ENCODE results near the gene DAPK2. TPM values are rescaled to one million over a fixed set of nuclear protein-coding genes. Genes with fewer than 3 reads are reported as not detected.

The DAPK2 gene
- total and polyA plus RNA-seq, 2 donors from 2014 or later = 3.0 to 3.8 TPM

- H3K4me1 ChIP-seq (ENCODE audit: control insufficient read depth in 2 of 3, insufficient read depth in 2 of 3, low read depth in 1 of 3, low read length in 3 of 3) = peaks cover 0 to 6% (median 0%) of the 10 kb centered on the region in 3 donors
- peak in 2 of 5 donors; percentile 48 to 51 for DNase-seq
- H3K9ac ChIP-seq (ENCODE audit: low read length in 3 of 3) = no peak overlapping the region
- intact Hi-C loops (cut with DNase I) = no loop called here
- no peak overlapping the region for H3K4me3 ChIP-seq (ENCODE audit: low read length in 3 of 3)
- TF ChIP-seq, protein P1, sequence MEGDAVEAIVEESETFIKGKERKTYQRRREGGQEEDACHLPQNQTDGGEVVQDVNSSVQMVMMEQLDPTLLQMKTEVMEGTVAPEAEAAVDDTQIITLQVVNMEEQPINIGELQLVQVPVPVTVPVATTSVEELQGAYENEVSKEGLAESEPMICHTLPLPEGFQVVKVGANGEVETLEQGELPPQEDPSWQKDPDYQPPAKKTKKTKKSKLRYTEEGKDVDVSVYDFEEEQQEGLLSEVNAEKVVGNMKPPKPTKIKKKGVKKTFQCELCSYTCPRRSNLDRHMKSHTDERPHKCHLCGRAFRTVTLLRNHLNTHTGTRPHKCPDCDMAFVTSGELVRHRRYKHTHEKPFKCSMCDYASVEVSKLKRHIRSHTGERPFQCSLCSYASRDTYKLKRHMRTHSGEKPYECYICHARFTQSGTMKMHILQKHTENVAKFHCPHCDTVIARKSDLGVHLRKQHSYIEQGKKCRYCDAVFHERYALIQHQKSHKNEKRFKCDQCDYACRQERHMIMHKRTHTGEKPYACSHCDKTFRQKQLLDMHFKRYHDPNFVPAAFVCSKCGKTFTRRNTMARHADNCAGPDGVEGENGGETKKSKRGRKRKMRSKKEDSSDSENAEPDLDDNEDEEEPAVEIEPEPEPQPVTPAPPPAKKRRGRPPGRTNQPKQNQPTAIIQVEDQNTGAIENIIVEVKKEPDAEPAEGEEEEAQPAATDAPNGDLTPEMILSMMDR (IDR thresholded peaks at IDR 0.05; ENCODE audit: borderline replicate concordance, extremely low read depth, insufficient read depth) = no peak
- no peaks in the 10 kb centered on the region for H3K27me3 ChIP-seq (ENCODE audit: control insufficient read depth, insufficient read depth, low read length)
- no peak for FAIRE-seq
- H3K9me3 ChIP-seq (ENCODE audit: control insufficient read depth in 2 of 3, insufficient read depth in 1 of 3, low read length in 3 of 3) = no peaks in the 10 kb centered on the region
- no peaks in the 10 kb centered on the region for H3K36me3 ChIP-seq (ENCODE audit: control insufficient read depth in 2 of 3, insufficient read depth in 3 of 3, low read length in 3 of 3)
- no peak overlapping the region for H3K27ac ChIP-seq (ENCODE audit: low read depth in 2 of 2, low read length in 2 of 2)
Measured at GRCh38 chr15:63915209-63915872, 130.9 kb downstream of the DAPK2 start.

DNA sequence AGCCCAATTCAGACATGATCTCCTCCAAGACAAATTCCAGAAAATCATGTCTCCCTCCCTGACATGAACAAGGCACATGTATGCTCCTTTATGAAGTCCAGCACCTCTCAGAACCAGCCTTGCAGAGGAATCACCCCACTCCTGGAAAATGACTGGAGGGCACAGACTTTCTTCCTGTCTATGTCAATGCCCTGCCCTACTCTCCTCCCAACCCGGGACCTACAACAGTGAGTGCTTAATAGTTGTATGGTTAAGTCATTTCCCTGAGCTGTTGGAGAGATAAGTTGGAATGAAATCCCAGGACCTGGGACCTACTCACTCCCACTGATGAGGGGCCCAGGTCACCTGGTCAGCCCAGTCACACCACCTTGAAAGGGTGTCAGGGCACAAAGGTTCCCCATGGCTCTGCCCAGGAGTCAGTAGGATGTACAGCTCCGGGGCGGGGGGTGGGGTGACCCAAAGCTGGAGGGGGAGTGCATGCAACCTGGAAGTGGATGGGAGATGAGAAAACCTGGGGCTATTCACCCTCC, 132.4 kb downstream of the DAPK2 start:
- TF ChIP-seq, protein P1 (IDR thresholded peaks at IDR 0.05; ENCODE audit: borderline replicate concordance, extremely low read depth, insufficient read depth) = no peak
- intact Hi-C loops (cut with DNase I) = no loop called here
- FAIRE-seq = no peak

GRCh38 chr15:63913336-63913735, 132.9 kb downstream of the DAPK2 start:
- H3K36me3 ChIP-seq (ENCODE audit: control insufficient read depth in 2 of 3, insufficient read depth in 3 of 3, low read length in 3 of 3) = no peaks in the 10 kb centered on the region
- H3K9ac ChIP-seq (ENCODE audit: low read length in 3 of 3) = no peak overlapping the region
- TF ChIP-seq, protein P1 (IDR thresholded peaks at IDR 0.05; ENCODE audit: borderline replicate concordance, extremely low read depth, insufficient read depth) = no peak
- intact Hi-C loops (cut with DNase I) = no loop called here
- no peaks in the 10 kb centered on the region for H3K9me3 ChIP-seq (ENCODE audit: control insufficient read depth in 2 of 3, insufficient read depth in 1 of 3, low read length in 3 of 3)
- H3K4me3 ChIP-seq (ENCODE audit: low read length in 3 of 3) = no peak overlapping the region
- DNase-seq (no peak), FAIRE-seq (no peak)
- H3K4me1 ChIP-seq (ENCODE audit: control insufficient read depth in 2 of 3, insufficient read depth in 2 of 3, low read depth in 1 of 3, low read length in 3 of 3) = peaks cover 0 to 15% (median 0%) of the 10 kb centered on the region in 3 donors
- H3K27ac ChIP-seq (ENCODE audit: low read depth in 2 of 2, low read length in 2 of 2) = no peak overlapping the region
- no peaks in the 10 kb centered on the region for H3K27me3 ChIP-seq (ENCODE audit: control insufficient read depth, insufficient read depth, low read length)

More for the DNA sequence above, 132.4 kb downstream of the DAPK2 start:
- H3K27me3 ChIP-seq (ENCODE audit: control insufficient read depth, insufficient read depth, low read length) = no peaks in the 10 kb centered on the region
- no peak overlapping the region for H3K27ac ChIP-seq (ENCODE audit: low read depth in 2 of 2, low read length in 2 of 2)
- no peaks in the 10 kb centered on the region for H3K9me3 ChIP-seq (ENCODE audit: control insufficient read depth in 2 of 3, insufficient read depth in 1 of 3, low read length in 3 of 3)
- H3K36me3 ChIP-seq (ENCODE audit: control insufficient read depth in 2 of 3, insufficient read depth in 3 of 3, low read length in 3 of 3) = no peaks in the 10 kb centered on the region
- no peak overlapping the region for H3K4me3 ChIP-seq (ENCODE audit: low read length in 3 of 3)
- DNase-seq = no peak
- no peak overlapping the region for H3K9ac ChIP-seq (ENCODE audit: low read length in 3 of 3)
- H3K4me1 ChIP-seq (ENCODE audit: control insufficient read depth in 2 of 3, insufficient read depth in 2 of 3, low read depth in 1 of 3, low read length in 3 of 3) = peaks cover 0 to 14% (median 0%) of the 10 kb centered on the region in 3 donors

Data from kidney (tissue), 14 donors.